ENCODE data around the gene ERMARD.

- TF ChIP-seq POLR2A (IDR thresholded peaks at IDR 0.05), result no peak
- no peak for TF ChIP-seq CTCF (IDR thresholded peaks at IDR 0.05)
Measured at GRCh38 chr6:169766232-169766631, 14.8 kb downstream of the ERMARD start.
